ENCODE data around the gene ABCC4. TPM values are rescaled to one million over a fixed set of nuclear protein-coding genes. Genes with fewer than 3 reads are reported as not detected.

The ABCC4 gene
- total and polyA plus RNA-seq, 2 of the 13 experiments (the other 11 are each of a cell fraction or from before 2014, with no cell fraction given): 4.2 to 11.3 TPM

DNA sequence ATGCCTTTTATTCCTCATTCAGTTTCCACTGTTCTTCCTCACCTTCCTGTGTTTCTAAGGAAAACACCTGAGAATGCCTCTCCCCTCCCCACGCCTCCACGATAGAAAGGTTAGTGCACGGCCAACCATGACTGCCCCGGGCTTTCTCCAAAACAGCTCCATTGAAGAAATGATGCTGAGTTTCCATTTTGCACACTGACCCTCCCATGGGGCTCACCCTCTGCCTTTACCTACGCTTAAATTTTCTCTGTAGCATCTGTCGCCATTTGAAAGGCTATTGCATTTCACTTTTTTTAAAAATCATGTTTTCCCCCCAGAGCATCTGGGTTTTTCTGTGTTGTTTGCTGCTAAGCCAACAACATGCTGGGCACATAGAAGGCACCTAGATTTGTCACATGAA, 48.2 kb downstream of the ABCC4 start:
- POLR2A ChIA-PET: no interaction called here

More for the DNA sequence above, 48.2 kb downstream of the ABCC4 start:
- TF ChIP-seq SALL1 (CRISPR knock-in tag; IDR thresholded peaks at IDR 0.05): no peak
- TF ChIP-seq, protein P1, sequence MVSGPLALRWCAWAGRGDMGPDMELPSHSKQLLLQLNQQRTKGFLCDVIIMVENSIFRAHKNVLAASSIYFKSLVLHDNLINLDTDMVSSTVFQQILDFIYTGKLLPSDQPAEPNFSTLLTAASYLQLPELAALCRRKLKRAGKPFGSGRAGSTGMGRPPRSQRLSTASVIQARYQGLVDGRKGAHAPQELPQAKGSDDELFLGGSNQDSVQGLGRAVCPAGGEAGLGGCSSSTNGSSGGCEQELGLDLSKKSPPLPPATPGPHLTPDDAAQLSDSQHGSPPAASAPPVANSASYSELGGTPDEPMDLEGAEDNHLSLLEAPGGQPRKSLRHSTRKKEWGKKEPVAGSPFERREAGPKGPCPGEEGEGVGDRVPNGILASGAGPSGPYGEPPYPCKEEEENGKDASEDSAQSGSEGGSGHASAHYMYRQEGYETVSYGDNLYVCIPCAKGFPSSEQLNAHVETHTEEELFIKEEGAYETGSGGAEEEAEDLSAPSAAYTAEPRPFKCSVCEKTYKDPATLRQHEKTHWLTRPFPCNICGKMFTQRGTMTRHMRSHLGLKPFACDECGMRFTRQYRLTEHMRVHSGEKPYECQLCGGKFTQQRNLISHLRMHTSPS (CRISPR knock-in tag; IDR thresholded peaks at IDR 0.05; ENCODE audit: low read depth): no peak
- TF ChIP-seq HOXA5 (CRISPR knock-in tag; IDR thresholded peaks at IDR 0.05): no peak
- TF ChIP-seq MTF2 (CRISPR knock-in tag; IDR thresholded peaks at IDR 0.05; ENCODE audit: borderline replicate concordance): no peak
- no peak for TF ChIP-seq ZNF619 (CRISPR knock-in tag; IDR thresholded peaks at IDR 0.05)
- TF ChIP-seq, protein P2, sequence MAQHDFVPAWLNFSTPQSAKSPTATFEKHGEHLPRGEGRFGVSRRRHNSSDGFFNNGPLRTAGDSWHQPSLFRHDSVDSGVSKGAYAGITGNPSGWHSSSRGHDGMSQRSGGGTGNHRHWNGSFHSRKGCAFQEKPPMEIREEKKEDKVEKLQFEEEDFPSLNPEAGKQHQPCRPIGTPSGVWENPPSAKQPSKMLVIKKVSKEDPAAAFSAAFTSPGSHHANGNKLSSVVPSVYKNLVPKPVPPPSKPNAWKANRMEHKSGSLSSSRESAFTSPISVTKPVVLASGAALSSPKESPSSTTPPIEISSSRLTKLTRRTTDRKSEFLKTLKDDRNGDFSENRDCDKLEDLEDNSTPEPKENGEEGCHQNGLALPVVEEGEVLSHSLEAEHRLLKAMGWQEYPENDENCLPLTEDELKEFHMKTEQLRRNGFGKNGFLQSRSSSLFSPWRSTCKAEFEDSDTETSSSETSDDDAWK (CRISPR knock-in tag; IDR thresholded peaks at IDR 0.05): no peak
- no peak for TF ChIP-seq ZFP36 (IDR thresholded peaks at IDR 0.05; ENCODE audit: borderline replicate concordance, low read depth, low read length, partially characterized antibody)
- TF ChIP-seq, protein P3, sequence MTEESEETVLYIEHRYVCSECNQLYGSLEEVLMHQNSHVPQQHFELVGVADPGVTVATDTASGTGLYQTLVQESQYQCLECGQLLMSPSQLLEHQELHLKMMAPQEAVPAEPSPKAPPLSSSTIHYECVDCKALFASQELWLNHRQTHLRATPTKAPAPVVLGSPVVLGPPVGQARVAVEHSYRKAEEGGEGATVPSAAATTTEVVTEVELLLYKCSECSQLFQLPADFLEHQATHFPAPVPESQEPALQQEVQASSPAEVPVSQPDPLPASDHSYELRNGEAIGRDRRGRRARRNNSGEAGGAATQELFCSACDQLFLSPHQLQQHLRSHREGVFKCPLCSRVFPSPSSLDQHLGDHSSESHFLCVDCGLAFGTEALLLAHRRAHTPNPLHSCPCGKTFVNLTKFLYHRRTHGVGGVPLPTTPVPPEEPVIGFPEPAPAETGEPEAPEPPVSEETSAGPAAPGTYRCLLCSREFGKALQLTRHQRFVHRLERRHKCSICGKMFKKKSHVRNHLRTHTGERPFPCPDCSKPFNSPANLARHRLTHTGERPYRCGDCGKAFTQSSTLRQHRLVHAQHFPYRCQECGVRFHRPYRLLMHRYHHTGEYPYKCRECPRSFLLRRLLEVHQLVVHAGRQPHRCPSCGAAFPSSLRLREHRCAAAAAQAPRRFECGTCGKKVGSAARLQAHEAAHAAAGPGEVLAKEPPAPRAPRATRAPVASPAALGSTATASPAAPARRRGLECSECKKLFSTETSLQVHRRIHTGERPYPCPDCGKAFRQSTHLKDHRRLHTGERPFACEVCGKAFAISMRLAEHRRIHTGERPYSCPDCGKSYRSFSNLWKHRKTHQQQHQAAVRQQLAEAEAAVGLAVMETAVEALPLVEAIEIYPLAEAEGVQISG (CRISPR knock-in tag; IDR thresholded peaks at IDR 0.05): no peak
- no peak for TF ChIP-seq EHMT2 (IDR thresholded peaks at IDR 0.05; ENCODE audit: borderline replicate concordance, low read depth, low read length)
- TF ChIP-seq, protein P4, sequence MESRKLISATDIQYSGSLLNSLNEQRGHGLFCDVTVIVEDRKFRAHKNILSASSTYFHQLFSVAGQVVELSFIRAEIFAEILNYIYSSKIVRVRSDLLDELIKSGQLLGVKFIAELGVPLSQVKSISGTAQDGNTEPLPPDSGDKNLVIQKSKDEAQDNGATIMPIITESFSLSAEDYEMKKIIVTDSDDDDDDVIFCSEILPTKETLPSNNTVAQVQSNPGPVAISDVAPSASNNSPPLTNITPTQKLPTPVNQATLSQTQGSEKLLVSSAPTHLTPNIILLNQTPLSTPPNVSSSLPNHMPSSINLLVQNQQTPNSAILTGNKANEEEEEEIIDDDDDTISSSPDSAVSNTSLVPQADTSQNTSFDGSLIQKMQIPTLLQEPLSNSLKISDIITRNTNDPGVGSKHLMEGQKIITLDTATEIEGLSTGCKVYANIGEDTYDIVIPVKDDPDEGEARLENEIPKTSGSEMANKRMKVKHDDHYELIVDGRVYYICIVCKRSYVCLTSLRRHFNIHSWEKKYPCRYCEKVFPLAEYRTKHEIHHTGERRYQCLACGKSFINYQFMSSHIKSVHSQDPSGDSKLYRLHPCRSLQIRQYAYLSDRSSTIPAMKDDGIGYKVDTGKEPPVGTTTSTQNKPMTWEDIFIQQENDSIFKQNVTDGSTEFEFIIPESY (CRISPR knock-in tag; IDR thresholded peaks at IDR 0.05): no peak
- TF ChIP-seq ZNF816 (CRISPR knock-in tag; IDR thresholded peaks at IDR 0.05; ENCODE audit: borderline replicate concordance): no peak
- no peak for TF ChIP-seq HHEX (CRISPR knock-in tag; IDR thresholded peaks at IDR 0.05)
- Histone ChIP-seq H3K79me2 (ENCODE audit: insufficient read depth, low read length) (no peaks in the 10 kb centered on the region), H3K36me3 (replicated peaks in 1 of 2; ENCODE audit: control insufficient read depth in 1 of 2, insufficient read depth in 2 of 2, low read length in 2 of 2) (no peaks in the 10 kb centered on the region), H3K4me1 (ENCODE audit: insufficient read depth, low read length) (peaks cover 64% of the 10 kb centered on the region), H3K4me2 (ENCODE audit: low read depth, low read length) (no peak overlapping the region), H3K27ac (ENCODE audit: extremely low read length, insufficient read depth, low read length) (no peak overlapping the region), H2AFZ (ENCODE audit: low read length) (no peak overlapping the region), H3K9me3 (ENCODE audit: low read length) (no peaks in the 10 kb centered on the region), H3K27me3 (ENCODE audit: control insufficient read depth in 1 of 2, insufficient read depth in 2 of 2, low read length in 2 of 2) (no peaks in the 10 kb centered on the region), H3K4me3 (replicated peaks in 1 of 3; ENCODE audit: insufficient read depth in 1 of 3, low read depth in 2 of 3, low read length in 3 of 3) (no peak overlapping the region), H4K20me1 (ENCODE audit: insufficient read depth, low read length) (no peaks in the 10 kb centered on the region), H3K9ac (ENCODE audit: insufficient read depth, low read depth, low read length) (no peak overlapping the region)
- intact Hi-C loops (cut with micrococcal nuclease; ENCODE audit: unreplicated experiment): no loop called here
- FAIRE-seq (no peak), DNase-seq (ENCODE audit: low spot score) (no peak), ATAC-seq (no peak)
- CTCF ChIA-PET (ENCODE audit: low intra/inter-chr PET ratio, low total read pairs): no interaction called here
- WGBS (ENCODE audit: low lambda C conversion rate): 93% methylated on average over 6 of the region's 6 CpGs
- no TSS peak for BruUV-seq (replicated peaks)
- in situ Hi-C loops (cut with HindIII; ENCODE audit: extremely low pct_ligation_motif_present, low pct_unique_long_range_greater_than_20kb): no loop called here

Measured in HepG2 (cell line).